ENCODE results near the gene MFSD11.
"Not testable (repeated sequence)": the region's sequence is repeated elsewhere in the genome, so short reads cannot be mapped to it uniquely, and the experiment has no call there.

The MFSD11 gene

GRCh38 chr17:76737676-76738467, at the start of gene MFSD11:
Gene MFSD11 (plus strand): TSS chr17:76738119. CDS start chr17:76738353, 234 bp downstream.
- Mint-ChIP-seq H3K4me1 (peaks cover 48% of the 10 kb centered on the region), H3K36me3 (peaks cover 52% of the 10 kb centered on the region), H3K27me3 (peaks cover 9% of the 10 kb centered on the region), H3K9me3 (no peaks in the 10 kb centered on the region), H3K4me3 (peak within 1 kb of the TSS; percentile 93), H3K27ac (peak within 1 kb of the TSS; percentile 95)
- CTCF ChIA-PET, result interaction anchor here (2.2 kb wide), 1 partner anchor 10 kb away, joined by 6 read pairs; the partner anchor contains the start of gene METTL23
- peak; percentile 93 for DNase-seq

- no peaks in the 10 kb centered on the region for H3K4me1 Mint-ChIP-seq
- H3K36me3 Mint-ChIP-seq, result no peaks in the 10 kb centered on the region
- CTCF ChIA-PET, result no interaction called here
- no peak for DNase-seq
- no peaks in the 10 kb centered on the region for H3K9me3 Mint-ChIP-seq
- peaks cover 44% of the 10 kb centered on the region for H3K27me3 Mint-ChIP-seq
- H3K27ac Mint-ChIP-seq, result no peak overlapping the region
- H3K4me3 Mint-ChIP-seq, result no peak overlapping the region
Measured at GRCh38 chr17:76688165-76688622, 49.7 kb upstream of the MFSD11 start.

- Mint-ChIP-seq H3K27me3 (peaks cover 41% of the 10 kb centered on the region), H3K4me1 (no peaks in the 10 kb centered on the region), H3K4me3 (no peak overlapping the region), H3K9me3 (no peaks in the 10 kb centered on the region), H3K36me3 (no peaks in the 10 kb centered on the region), H3K27ac (no peak overlapping the region)
- CTCF ChIA-PET, result no interaction called here
- no peak for DNase-seq
Measured at GRCh38 chr17:76689859-76690258, 48.1 kb upstream of the MFSD11 start.

- no peak overlapping the region for H3K27ac Mint-ChIP-seq
- H3K9me3 Mint-ChIP-seq, result no peaks in the 10 kb centered on the region
- H3K36me3 Mint-ChIP-seq, result no peaks in the 10 kb centered on the region
- H3K4me1 Mint-ChIP-seq, result peaks cover 8% of the 10 kb centered on the region
- no peak for DNase-seq
- no peak overlapping the region for H3K4me3 Mint-ChIP-seq
- CTCF ChIA-PET, result interaction anchor here (0.8 to 2.0 kb wide), 2 partner anchors 9 to 29 kb away, joined by 3 to 9 read pairs; no protein-coding TSS in a partner anchor
- peaks cover 34% of the 10 kb centered on the region for H3K27me3 Mint-ChIP-seq
Measured at GRCh38 chr17:76690596-76691280, 47.2 kb upstream of the MFSD11 start.

- DNase-seq, result no peak
- H3K27ac Mint-ChIP-seq, result no peak overlapping the region
- CTCF ChIA-PET, result interaction anchor here (0.8 to 2.0 kb wide), 2 partner anchors 10 to 30 kb away, joined by 3 to 9 read pairs; no protein-coding TSS in a partner anchor
- H3K36me3 Mint-ChIP-seq, result peaks cover 2% of the 10 kb centered on the region
- peaks cover 33% of the 10 kb centered on the region for H3K27me3 Mint-ChIP-seq
- peaks cover 16% of the 10 kb centered on the region for H3K4me1 Mint-ChIP-seq
- H3K4me3 Mint-ChIP-seq, result no peak overlapping the region
- no peaks in the 10 kb centered on the region for H3K9me3 Mint-ChIP-seq
Measured at GRCh38 chr17:76691379-76692191, 46.3 kb upstream of the MFSD11 start.

- H3K27me3 Mint-ChIP-seq, result peaks cover 39% of the 10 kb centered on the region
- no peaks in the 10 kb centered on the region for H3K9me3 Mint-ChIP-seq
- CTCF ChIA-PET, result interaction anchor here (2.1 kb wide), 1 partner anchor 14 kb away, joined by 8 read pairs; no protein-coding TSS in a partner anchor
- peaks cover 2% of the 10 kb centered on the region for H3K36me3 Mint-ChIP-seq
- no peak for DNase-seq
- no peak overlapping the region for H3K4me3 Mint-ChIP-seq
- peaks cover 26% of the 10 kb centered on the region for H3K4me1 Mint-ChIP-seq
- H3K27ac Mint-ChIP-seq, result no peak overlapping the region
Measured at GRCh38 chr17:76695059-76695831, 42.7 kb upstream of the MFSD11 start.

GRCh38 chr17:76696763-76697701, 40.9 kb upstream of the MFSD11 start:
- Mint-ChIP-seq H3K27ac (peak overlapping the region; percentile 55), H3K36me3 (peaks cover 2% of the 10 kb centered on the region), H3K9me3 (no peaks in the 10 kb centered on the region), H3K4me3 (no peak overlapping the region), H3K4me1 (peaks cover 26% of the 10 kb centered on the region), H3K27me3 (peaks cover 37% of the 10 kb centered on the region)
- CTCF ChIA-PET, result interaction anchor here (1.1 to 2.1 kb wide), 2 partner anchors 15 to 16 kb away, joined by 5 to 8 read pairs; no protein-coding TSS in a partner anchor
- no peak for DNase-seq

- no peak overlapping the region for H3K27ac Mint-ChIP-seq
Measured at GRCh38 chr17:76697702-76698465, 40.0 kb upstream of the MFSD11 start.

GRCh38 chr17:76698466-76698977, 39.4 kb upstream of the MFSD11 start:
- H3K36me3 Mint-ChIP-seq, H3K27ac Mint-ChIP-seq, H3K9me3 Mint-ChIP-seq, H3K4me3 Mint-ChIP-seq, DNase-seq: not testable (repeated sequence)
- Mint-ChIP-seq H3K4me1 (peaks cover 26% of the 10 kb centered on the region), H3K27me3 (peaks cover 37% of the 10 kb centered on the region)
- CTCF ChIA-PET, result interaction anchor here (1.5 kb wide), 1 partner anchor 140 kb away, joined by 5 read pairs; no protein-coding TSS in a partner anchor

More at GRCh38 chr17:76697702-76698465, 40.0 kb upstream of the MFSD11 start:
- H3K4me3 Mint-ChIP-seq, result no peak overlapping the region
- peaks cover 37% of the 10 kb centered on the region for H3K27me3 Mint-ChIP-seq
- peaks cover 26% of the 10 kb centered on the region for H3K4me1 Mint-ChIP-seq
- peaks cover 2% of the 10 kb centered on the region for H3K36me3 Mint-ChIP-seq
- DNase-seq, result no peak
- no peaks in the 10 kb centered on the region for H3K9me3 Mint-ChIP-seq
- CTCF ChIA-PET, result interaction anchor here (1.1 to 1.5 kb wide), 2 partner anchors 16 to 139 kb away, joined by 5 read pairs; no protein-coding TSS in a partner anchor

GRCh38 chr17:76700270-76700616, 37.7 kb upstream of the MFSD11 start:
- peaks cover 23% of the 10 kb centered on the region for H3K4me1 Mint-ChIP-seq
- CTCF ChIA-PET, result interaction anchor here (1.0 kb wide), 1 partner anchor 19 kb away, joined by 5 read pairs; no protein-coding TSS in a partner anchor
- DNase-seq, result no peak
- H3K36me3 Mint-ChIP-seq, result peaks cover 2% of the 10 kb centered on the region
- no peak overlapping the region for H3K27ac Mint-ChIP-seq
- peaks cover 32% of the 10 kb centered on the region for H3K27me3 Mint-ChIP-seq
- H3K4me3 Mint-ChIP-seq, result no peak overlapping the region
- no peaks in the 10 kb centered on the region for H3K9me3 Mint-ChIP-seq

- no peak overlapping the region for H3K4me3 Mint-ChIP-seq
- CTCF ChIA-PET, result interaction anchor here (0.6 kb wide), 1 partner anchor 14 kb away, joined by 3 read pairs; no protein-coding TSS in a partner anchor
- peaks cover 17% of the 10 kb centered on the region for H3K4me1 Mint-ChIP-seq
- H3K27me3 Mint-ChIP-seq, result peaks cover 32% of the 10 kb centered on the region
- H3K36me3 Mint-ChIP-seq, result peaks cover 2% of the 10 kb centered on the region
- no peaks in the 10 kb centered on the region for H3K9me3 Mint-ChIP-seq
- no peak overlapping the region for H3K27ac Mint-ChIP-seq
- no peak for DNase-seq
Measured at GRCh38 chr17:76700617-76701470, 37.1 kb upstream of the MFSD11 start.

Measured in activated naive CD4-positive, alpha-beta T cell treated with anti-CD3 and anti-CD28 coated beads, Interleukin-2, amount 10 ng/mL, durations not matched to agents 7 days and 5 days (primary cell).